ENCODE measurements around the gene JARID2. TPM values are rescaled to one million over a fixed set of nuclear protein-coding genes. Genes with fewer than 3 reads are reported as not detected.

The JARID2 gene
- total and polyA plus RNA-seq, 2 of the 8 experiments (the other 6 are each of a cell fraction or from before 2014, with no cell fraction given) = 60.1 to 239 TPM

DNA sequence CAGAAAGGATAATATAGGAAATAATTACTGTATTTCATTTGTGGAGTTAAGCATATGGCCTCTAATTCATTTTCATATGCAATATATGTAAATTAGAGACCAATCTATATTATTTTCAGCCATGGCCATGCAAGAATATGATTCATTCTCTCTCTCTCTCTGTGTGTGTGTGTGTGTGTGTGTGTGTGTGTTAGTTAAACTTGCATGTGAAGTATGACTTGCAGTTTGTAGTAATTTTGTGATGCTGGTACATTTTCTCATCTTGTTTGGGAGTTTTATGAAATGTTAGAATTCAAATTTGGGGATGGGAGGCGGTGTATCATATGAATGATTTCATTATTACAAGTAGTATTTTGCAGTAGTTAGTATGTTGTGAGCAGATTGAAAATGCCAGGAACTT lies 74.8 kb downstream of the JARID2 start:
- Histone ChIP-seq H3K4me2 (ENCODE audit: insufficient read depth in 1 of 2, low read depth in 2 of 2, low read length in 2 of 2) (no peak overlapping the region), H4K91ac (replicated peaks; ENCODE audit: insufficient read length, low read length) (no peak overlapping the region), H2BK12ac (ENCODE audit: low read depth, low read length) (no peak overlapping the region), H4K8ac (ENCODE audit: extremely low read depth, insufficient read depth, low read length) (no peak overlapping the region), H2AK5ac (ENCODE audit: low read depth, low read length) (no peak overlapping the region), H3K79me1 (ENCODE audit: low read depth, low read length) (peaks cover 12% of the 10 kb centered on the region), H2AFZ (ENCODE audit: low read length) (no peak overlapping the region), H3K23me2 (ENCODE audit: low read depth, low read length) (no peaks in the 10 kb centered on the region), H3K27ac (ENCODE audit: low read depth, low read length) (no peak overlapping the region), H3K27me3 (replicated peaks in 1 of 4; ENCODE audit: control insufficient read depth in 3 of 4, extremely low read depth in 1 of 4, insufficient read depth in 3 of 4, low read length in 3 of 4) (no peaks in the 10 kb centered on the region), H2BK120ac (replicated peaks; ENCODE audit: low read depth, low read length) (no peak overlapping the region), H3K9ac (replicated peaks in 1 of 4; ENCODE audit: extremely low read depth in 1 of 4, low read depth in 3 of 4, low read length in 3 of 4) (no peak overlapping the region), H4K20me1 (replicated peaks in 1 of 2; ENCODE audit: control insufficient read depth in 1 of 2, insufficient read depth in 2 of 2, low read length in 2 of 2) (peaks cover 47 to 75% of the 10 kb centered on the region in 2 experiments), H3K36me3 (ENCODE audit: control insufficient read depth in 2 of 4, insufficient read depth in 4 of 4, low read length in 3 of 4) (peaks cover 0 to 4% (median 0%) of the 10 kb centered on the region in 4 experiments; a peak in 1 of 8 replicates), H3K79me2 (ENCODE audit: control insufficient read depth in 1 of 2, insufficient read depth in 2 of 2, low read length in 2 of 2) (peaks cover 80 to 99% of the 10 kb centered on the region in 2 experiments), H2BK20ac (ENCODE audit: low read length) (no peak overlapping the region), H3K23ac (ENCODE audit: insufficient read length) (no peak overlapping the region), H3K4me3 (ENCODE audit: extremely low read depth in 1 of 4, insufficient read depth in 2 of 4, low read depth in 3 of 4, low read length in 4 of 4) (no peak overlapping the region), H3K18ac (ENCODE audit: extremely low read depth, low read length) (no peak overlapping the region), H3K14ac (ENCODE audit: insufficient read length) (no peak overlapping the region), H3K4ac (replicated peaks; ENCODE audit: insufficient read length, low read depth, low read length) (no peak overlapping the region), H3K9me3 (ENCODE audit: insufficient read depth in 2 of 2, low read depth in 1 of 2, low read length in 1 of 2) (no peaks in the 10 kb centered on the region), H3K4me1 (replicated peaks in 1 of 4; ENCODE audit: control insufficient read depth in 3 of 4, insufficient read depth in 4 of 4, low read length in 3 of 4) (peaks cover 1 to 22% (median 18%) of the 10 kb centered on the region in 4 experiments; a peak in 5 of 7 replicates), H2BK15ac (ENCODE audit: low read length) (no peak overlapping the region), H3K56ac (replicated peaks; ENCODE audit: insufficient read length, low read depth, low read length) (no peak overlapping the region), H4K5ac (ENCODE audit: insufficient read length, low read depth, low read length) (no peak overlapping the region), H2BK5ac (ENCODE audit: low read depth, low read length) (no peak overlapping the region)
- POLR2A ChIA-PET (ENCODE audit: partially characterized antibody) = interaction anchor here (3.5 kb wide), 1 partner anchor 11 kb away, joined by 15 read pairs; no protein-coding TSS in a partner anchor
- FAIRE-seq (no peak), DNase-seq (ENCODE audit: low read depth in 1 of 2, low spot score in 2 of 2) (no peak)
- TF ChIP-seq SUZ12 (IDR thresholded peaks at IDR 0.05; ENCODE audit: low read length) (no peak), NRF1 (IDR thresholded peaks at IDR 0.05; ENCODE audit: low read depth, low read length) (no peak), SIRT6 (IDR thresholded peaks at IDR 0.05; ENCODE audit: low read length) (no peak), SAP30 (IDR thresholded peaks at IDR 0.05; ENCODE audit: insufficient read depth, insufficient replicate concordance, low read length) (no peak), GABPA (IDR thresholded peaks at IDR 0.05; ENCODE audit: borderline replicate concordance, insufficient read depth, low read length) (no peak), TAF7 (optimal IDR thresholded peaks at IDR 0.05; ENCODE audit: borderline replicate concordance, low read depth, low read length) (no peak), POU5F1 (IDR thresholded peaks at IDR 0.05; ENCODE audit: low read depth, low read length) (no peak)
- TF ChIP-seq, protein P1, sequence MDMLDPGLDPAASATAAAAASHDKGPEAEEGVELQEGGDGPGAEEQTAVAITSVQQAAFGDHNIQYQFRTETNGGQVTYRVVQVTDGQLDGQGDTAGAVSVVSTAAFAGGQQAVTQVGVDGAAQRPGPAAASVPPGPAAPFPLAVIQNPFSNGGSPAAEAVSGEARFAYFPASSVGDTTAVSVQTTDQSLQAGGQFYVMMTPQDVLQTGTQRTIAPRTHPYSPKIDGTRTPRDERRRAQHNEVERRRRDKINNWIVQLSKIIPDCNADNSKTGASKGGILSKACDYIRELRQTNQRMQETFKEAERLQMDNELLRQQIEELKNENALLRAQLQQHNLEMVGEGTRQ (IDR thresholded peaks at IDR 0.05; ENCODE audit: low read length) = no peak
- TF ChIP-seq, protein P2, sequence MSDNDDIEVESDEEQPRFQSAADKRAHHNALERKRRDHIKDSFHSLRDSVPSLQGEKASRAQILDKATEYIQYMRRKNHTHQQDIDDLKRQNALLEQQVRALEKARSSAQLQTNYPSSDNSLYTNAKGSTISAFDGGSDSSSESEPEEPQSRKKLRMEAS (IDR thresholded peaks at IDR 0.05) = no peak
- 83% methylated on average over 1 of the region's 1 CpG; no CpG with 5 or more reads in 1 of the 2 experiments for WGBS, 2 experiments (ENCODE audit: extremely low coverage in 1 of 2, insufficient coverage in 1 of 2, insufficient read length in 1 of 2, insufficient replicate concordance in 2 of 2, low coverage in 1 of 2, low lambda C conversion rate in 2 of 2, missing lambda C conversion rate in 1 of 2)
- CTCF ChIA-PET (ENCODE audit: partially characterized antibody) = interaction anchor here (0.9 to 1.4 kb wide), 2 partner anchors 8 to 31 kb away, joined by 3 to 4 read pairs; no protein-coding TSS in a partner anchor
